Measurements from ENCODE around the gene CBX3.
"Not testable (repeated sequence)": the region's sequence is repeated elsewhere in the genome, so short reads cannot be mapped to it uniquely, and the experiment has no call there.

The CBX3 gene

GRCh38 chr7:26202019-26202990 lies 760 bp downstream of the CBX3 start:
- DNase-seq = peak in 4 of 5 donors; percentile 30 to 56 (median 43)

GRCh38 chr7:26203016-26203415 lies 1.5 kb downstream of the CBX3 start:
- no peak for DNase-seq

GRCh38 chr7:26208040-26208439 lies 6.5 kb downstream of the CBX3 start:
- DNase-seq = no peak

- DNase-seq = no peak
Measured at GRCh38 chr7:26212921-26213718, 11.6 kb downstream of the CBX3 start.

- DNase-seq = no peak
Measured at GRCh38 chr7:26213807-26214515, 12.4 kb downstream of the CBX3 start.

GRCh38 chr7:26216049-26216448 lies 14.5 kb downstream of the CBX3 start:
- peak in 1 of 5 donors; percentile 34 for DNase-seq

- DNase-seq = no peak
Measured at GRCh38 chr7:26224359-26224758, 22.8 kb downstream of the CBX3 start.

GRCh38 chr7:26227987-26228386 lies 26.4 kb downstream of the CBX3 start:
- no peak for DNase-seq

GRCh38 chr7:26233902-26234511 lies 32.5 kb downstream of the CBX3 start:
- no peak for DNase-seq

- no peak for DNase-seq
Measured at GRCh38 chr7:26237035-26237807, 35.7 kb downstream of the CBX3 start.

- no peak for DNase-seq
Measured at GRCh38 chr7:26238032-26238431, 36.5 kb downstream of the CBX3 start.

- DNase-seq = no peak
Measured at GRCh38 chr7:26245150-26245549, 43.6 kb downstream of the CBX3 start.

- peak in 1 of 5 donors; percentile 9 for DNase-seq
Measured at GRCh38 chr7:26250239-26250638, 48.7 kb downstream of the CBX3 start.

- not testable (repeated sequence) for DNase-seq
Measured at GRCh38 chr7:26261866-26262265, 60.3 kb downstream of the CBX3 start.
